ENCODE data around the gene SCUBE2. TPM values are rescaled to one million over a fixed set of nuclear protein-coding genes. Genes with fewer than 3 reads are reported as not detected.
A peak's percentile ranks its signal among the peaks of the same experiment; 100 is the strongest.

Gene SCUBE2
- total and polyA plus RNA-seq, 8 donors: 3.8 to 33.8 (median 16.5) TPM

- ATAC-seq (peak in 2 of 4 donors; percentile 46 to 49), DNase-seq (no peak), FAIRE-seq (no peak)
- no peak overlapping the region for H3K4me3 ChIP-seq
- H3K27me3 ChIP-seq: no peaks in the 10 kb centered on the region
- intact Hi-C loops (cut with DNase I): no loop called here
- H3K27ac ChIP-seq: no peak overlapping the region
- H3K9me3 ChIP-seq: no peaks in the 10 kb centered on the region
- 59 to 63% methylated on average over 2 of the region's 2 CpGs for WGBS, 2 donors
- H3K36me3 ChIP-seq: peaks cover 0 to 6% (median 0%) of the 10 kb centered on the region in 3 donors
- peaks cover 0 to 4% (median 0%) of the 10 kb centered on the region in 3 donors for H3K4me1 ChIP-seq
- no peak for TF ChIP-seq CTCF (IDR thresholded peaks at IDR 0.05)
These were observed 34.4 kb downstream of the SCUBE2 start for GRCh38 chr11:9057007-9057406.

- no peak for FAIRE-seq
- ATAC-seq: no peak
- Histone ChIP-seq H3K9me3 (no peaks in the 10 kb centered on the region), H3K4me3 (no peak overlapping the region), H3K27ac (no peak overlapping the region), H3K36me3 (peaks cover 0 to 6% (median 0%) of the 10 kb centered on the region in 3 donors), H3K27me3 (no peaks in the 10 kb centered on the region), H3K4me1 (peaks cover 0 to 4% (median 0%) of the 10 kb centered on the region in 3 donors)
- no peak for DNase-seq
- no peak for TF ChIP-seq CTCF (IDR thresholded peaks at IDR 0.05)
- 90% methylated on average over 6 of the region's 6 CpGs for WGBS, 2 donors
- intact Hi-C loops (cut with DNase I): no loop called here
These were observed 34.9 kb downstream of the SCUBE2 start for GRCh38 chr11:9056467-9056866.

- intact Hi-C loops (cut with DNase I): no loop called here
- Histone ChIP-seq H3K9me3 (no peaks in the 10 kb centered on the region), H3K36me3 (no peaks in the 10 kb centered on the region), H3K4me3 (no peak overlapping the region), H3K27me3 (no peaks in the 10 kb centered on the region), H3K27ac (no peak overlapping the region), H3K4me1 (no peaks in the 10 kb centered on the region)
- DNase-seq (no peak), ATAC-seq (peak in 1 of 4 donors; percentile 54), FAIRE-seq (no peak)
- 75 to 90% methylated on average over 7 of the region's 7 CpGs for WGBS, 2 donors
- TF ChIP-seq CTCF (IDR thresholded peaks at IDR 0.05): no peak
These were observed 37.9 kb downstream of the SCUBE2 start for GRCh38 chr11:9053316-9054035.

- FAIRE-seq (no peak), DNase-seq (no peak), ATAC-seq (no peak)
- Histone ChIP-seq H3K9me3 (no peaks in the 10 kb centered on the region), H3K4me1 (no peaks in the 10 kb centered on the region), H3K4me3 (no peak overlapping the region), H3K27me3 (no peaks in the 10 kb centered on the region), H3K36me3 (no peaks in the 10 kb centered on the region), H3K27ac (no peak overlapping the region)
- WGBS, 2 donors: 84 to 93% methylated on average over 3 of the region's 3 CpGs
- intact Hi-C loops (cut with DNase I): no loop called here
- TF ChIP-seq CTCF (IDR thresholded peaks at IDR 0.05): no peak
These were observed 39.1 kb downstream of the SCUBE2 start for GRCh38 chr11:9052316-9052715.

- intact Hi-C loops (cut with DNase I): no loop called here
These were observed 41.4 kb downstream of the SCUBE2 start for GRCh38 chr11:9049959-9050358.

More at GRCh38 chr11:9049959-9050358, 41.4 kb downstream of the SCUBE2 start:
- WGBS, 2 donors: 90 to 95% methylated on average over 2 of the region's 2 CpGs
- no peak for DNase-seq
- no peak for FAIRE-seq
- no peak for TF ChIP-seq CTCF (IDR thresholded peaks at IDR 0.05)
- H3K27me3 ChIP-seq: no peaks in the 10 kb centered on the region
- no peak overlapping the region for H3K27ac ChIP-seq
- H3K9me3 ChIP-seq: no peaks in the 10 kb centered on the region
- H3K4me1 ChIP-seq: no peaks in the 10 kb centered on the region
- ATAC-seq: no peak
- H3K4me3 ChIP-seq: no peak overlapping the region
- H3K36me3 ChIP-seq: no peaks in the 10 kb centered on the region

Data from pancreas (tissue), 10 donors.